GM08714 (cell line): ENCODE data around the gene TLE3.

Source experiments
- H3K4me3 ChIP-seq: fragments of 200-500 bp; sonication (Bioruptor generic); 2 replicates; pipeline ENCODE4 v1.5.1; 2014; ENCODE audit warnings: mild to moderate bottlenecking, low read length, inconsistent platforms
- ZNF274 ChIP-seq: IDR thresholded peaks from 2 replicates; pipeline ENCODE4 v1.6.1; 2012; ENCODE audit warnings: mild to moderate bottlenecking, low read depth, low read length

TLE3 gene

DNA sequence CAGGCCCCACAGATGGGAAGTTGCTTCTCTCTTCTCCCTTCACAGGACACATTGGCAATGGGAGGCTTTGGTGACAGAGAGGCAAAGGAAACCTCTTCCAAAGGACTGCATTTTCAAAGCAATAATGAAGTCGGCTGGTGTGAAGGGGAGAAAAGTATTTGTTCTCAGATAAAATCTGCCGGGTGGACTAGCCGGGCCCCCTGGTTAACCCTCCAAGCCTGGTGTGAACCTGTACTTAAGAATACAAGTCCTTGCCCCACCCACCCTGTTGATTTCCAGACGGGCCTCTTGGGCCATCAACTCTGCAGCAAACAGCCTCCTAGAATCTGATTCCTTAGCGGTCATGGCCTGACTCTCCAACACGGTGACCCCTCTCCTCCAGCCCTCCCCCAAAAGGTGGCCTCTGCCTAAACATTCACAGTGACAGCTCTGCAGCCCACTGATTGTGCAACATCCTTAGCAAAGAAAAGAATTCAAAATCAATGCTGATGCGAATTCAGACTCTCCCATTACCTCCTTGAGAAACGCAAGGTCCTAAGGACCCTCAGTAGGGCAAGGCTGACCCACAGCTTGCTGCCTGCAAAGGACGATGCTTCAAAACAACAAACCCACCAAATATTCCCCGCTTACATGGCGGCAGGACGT is 9.9 kb downstream of the TLE3 start:
- TF ChIP-seq ZNF274, result no peak
- no peak overlapping the region for H3K4me3 ChIP-seq

DNA sequence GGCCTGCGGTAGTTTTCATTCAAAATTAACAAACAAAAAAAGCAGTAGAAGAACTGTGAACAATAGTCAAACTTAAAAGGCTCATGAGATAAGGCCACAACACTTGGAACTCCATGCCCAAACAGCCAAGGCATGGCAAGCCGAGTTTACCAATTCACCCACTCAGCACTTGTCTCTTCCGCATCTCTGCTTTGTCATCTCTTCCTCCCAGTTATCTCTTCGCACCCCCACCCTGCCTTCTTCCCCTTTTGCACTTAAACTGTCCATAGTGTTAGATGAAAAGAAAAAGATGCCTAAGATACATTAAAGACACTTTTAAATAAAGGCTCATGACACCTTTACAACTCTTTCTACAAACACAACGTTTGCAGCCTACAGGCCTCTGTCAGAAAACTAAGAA is 11.1 kb downstream of the TLE3 start:
- TF ChIP-seq ZNF274, result no peak
- no peak overlapping the region for H3K4me3 ChIP-seq

DNA sequence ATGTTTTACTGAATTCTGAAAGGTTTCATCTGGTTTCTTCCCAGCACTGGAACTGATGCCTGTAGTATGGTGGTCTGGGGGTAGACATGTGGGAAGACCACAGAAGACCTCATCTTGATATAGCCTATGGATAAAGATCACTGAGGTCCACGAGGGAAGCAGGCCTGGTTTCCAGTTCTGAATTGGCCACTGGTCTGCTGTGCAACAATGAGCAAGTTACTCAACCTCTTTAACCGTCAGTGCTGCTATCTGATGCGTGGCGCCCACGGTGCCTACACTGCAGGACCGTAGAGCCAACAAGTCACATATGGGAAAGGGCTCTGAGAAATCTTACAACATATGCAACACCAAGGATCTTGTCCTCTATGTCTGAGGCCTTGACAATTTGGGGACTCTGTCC is 13.3 kb downstream of the TLE3 start:
- H3K4me3 ChIP-seq, result no peak overlapping the region

DNA sequence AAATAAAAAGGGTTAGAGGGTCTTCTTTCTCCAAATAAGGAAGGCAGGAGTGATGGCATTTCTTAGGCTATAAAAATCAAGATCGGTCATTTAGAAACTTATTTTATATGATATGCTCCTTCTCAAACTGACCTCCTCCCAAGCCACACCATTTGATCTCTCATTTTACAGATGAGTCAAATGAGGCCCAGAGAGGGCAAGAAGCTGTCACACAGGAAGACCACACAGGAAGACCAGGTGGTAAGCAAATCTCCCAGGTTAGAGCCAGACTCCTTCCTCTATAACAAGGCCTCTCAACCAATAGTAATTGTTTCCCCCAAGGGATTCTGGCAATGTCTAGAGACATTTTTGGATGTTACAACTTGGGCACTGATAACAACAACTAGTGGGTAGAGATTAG is 13.8 kb downstream of the TLE3 start:
- H3K4me3 ChIP-seq, result no peak overlapping the region
- TF ChIP-seq ZNF274, result no peak

More for the DNA sequence above, 13.3 kb downstream of the TLE3 start:
- TF ChIP-seq ZNF274, result no peak

DNA sequence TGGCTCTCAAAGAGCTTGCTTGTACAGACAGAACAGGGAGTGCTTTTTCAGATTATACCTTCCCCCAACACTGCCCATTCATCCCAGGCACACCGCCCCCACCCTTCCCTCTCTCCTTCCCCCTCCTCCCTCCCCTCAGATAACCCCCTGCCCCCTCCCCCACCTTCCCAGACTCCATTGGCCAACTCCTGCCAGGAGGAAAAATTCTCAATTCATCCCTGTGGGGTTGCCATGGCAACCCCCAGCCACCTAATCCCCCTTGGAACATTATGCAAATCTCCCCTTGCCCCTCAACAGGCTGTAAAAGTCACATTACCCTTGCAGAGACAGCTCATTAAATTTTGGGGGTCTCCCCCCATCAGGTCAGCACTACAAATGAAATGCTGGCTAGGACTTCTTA is 14.3 kb downstream of the TLE3 start:
- H3K4me3 ChIP-seq, result no peak overlapping the region
- no peak for TF ChIP-seq ZNF274

DNA sequence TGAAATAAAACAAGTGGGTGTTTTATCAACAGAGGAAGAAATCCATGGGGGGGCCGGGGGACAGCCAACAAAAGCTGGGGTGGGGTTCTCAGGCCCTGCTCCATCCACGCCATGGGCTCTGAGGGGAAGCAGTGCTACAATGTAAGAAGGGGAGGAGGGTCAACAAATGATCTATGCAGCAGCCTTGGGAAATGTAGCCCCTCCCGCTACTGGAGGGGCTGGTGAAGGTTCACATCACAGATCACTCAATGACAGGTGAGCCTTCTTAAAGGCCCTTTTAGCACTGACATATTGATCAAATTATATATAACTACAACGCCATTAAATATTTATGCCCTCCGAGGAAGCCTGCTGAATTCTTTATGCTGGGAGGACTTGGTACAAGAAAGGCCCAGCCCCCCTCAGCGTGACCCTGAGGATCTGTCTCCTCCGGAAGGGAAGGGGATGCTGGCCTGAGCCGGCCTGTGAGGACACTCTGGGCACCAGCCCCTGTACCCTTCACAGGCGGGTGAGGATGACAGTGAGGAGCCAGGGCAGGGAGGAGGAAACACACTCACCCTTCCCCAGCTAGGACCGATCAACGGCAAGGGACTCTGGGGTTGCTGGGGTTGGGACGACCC is 15.3 kb downstream of the TLE3 start:
- H3K4me3 ChIP-seq, result no peak overlapping the region
- no peak for TF ChIP-seq ZNF274

DNA sequence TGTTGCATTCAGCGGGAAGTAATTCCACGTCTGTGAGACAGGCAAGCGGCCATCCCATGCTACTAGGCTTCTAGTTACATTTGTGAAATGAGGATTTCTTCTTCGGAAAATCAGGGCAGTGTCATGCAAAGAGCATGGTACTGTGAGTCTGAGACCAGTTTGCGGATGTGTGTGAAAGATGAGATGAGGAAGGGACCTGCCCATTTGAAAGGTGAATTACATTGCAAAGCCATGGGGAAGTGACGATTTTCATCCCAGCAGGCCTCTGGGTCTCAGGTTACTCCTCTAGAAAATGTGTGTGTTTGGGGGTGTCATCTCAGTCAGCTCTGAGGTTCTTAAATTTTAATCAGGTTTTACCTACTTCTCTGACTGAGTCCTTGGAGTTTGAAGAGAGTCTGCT is 16.1 kb downstream of the TLE3 start:
- H3K4me3 ChIP-seq, result no peak overlapping the region
- TF ChIP-seq ZNF274, result no peak

DNA sequence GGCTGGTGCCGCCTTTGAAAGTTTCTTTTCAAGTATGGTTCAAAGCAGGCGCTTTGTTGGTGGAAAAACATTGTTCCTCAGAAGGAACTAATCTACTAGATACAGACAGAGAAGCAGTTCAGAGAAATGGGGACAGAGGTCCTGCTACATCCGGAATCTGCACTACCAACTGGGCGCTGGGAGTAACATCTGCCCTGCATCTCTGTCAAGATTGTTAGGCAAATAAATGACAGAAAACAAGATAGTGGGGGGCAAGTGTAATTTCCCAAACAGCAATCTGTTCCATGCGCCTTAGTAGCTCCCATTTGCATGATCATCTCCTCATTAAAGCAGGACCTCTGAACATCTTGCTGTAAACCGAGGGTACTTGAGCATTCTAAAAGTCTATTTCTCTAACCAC is 17.4 kb downstream of the TLE3 start:
- H3K4me3 ChIP-seq, result no peak overlapping the region
- no peak for TF ChIP-seq ZNF274

DNA sequence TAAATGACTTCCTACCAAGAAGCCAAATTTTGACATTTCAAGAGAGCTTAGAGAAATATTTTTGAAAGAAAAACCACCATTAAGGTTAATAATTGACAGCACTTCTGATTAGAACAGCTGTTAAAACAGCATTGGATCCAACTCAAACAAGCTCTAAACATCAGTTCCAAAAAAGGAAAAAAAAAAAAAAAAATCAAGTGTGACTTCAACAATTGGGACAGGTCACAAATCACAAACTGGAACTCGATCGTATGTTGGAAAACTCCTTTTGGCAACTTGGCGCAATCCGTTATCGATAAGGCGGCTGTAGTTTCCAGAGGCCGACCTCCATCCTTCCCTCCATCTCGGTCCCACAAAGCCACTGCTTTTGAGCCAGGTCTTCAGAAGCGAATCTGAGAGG is 17.8 kb downstream of the TLE3 start:
- TF ChIP-seq ZNF274, result no peak
- no peak overlapping the region for H3K4me3 ChIP-seq

DNA sequence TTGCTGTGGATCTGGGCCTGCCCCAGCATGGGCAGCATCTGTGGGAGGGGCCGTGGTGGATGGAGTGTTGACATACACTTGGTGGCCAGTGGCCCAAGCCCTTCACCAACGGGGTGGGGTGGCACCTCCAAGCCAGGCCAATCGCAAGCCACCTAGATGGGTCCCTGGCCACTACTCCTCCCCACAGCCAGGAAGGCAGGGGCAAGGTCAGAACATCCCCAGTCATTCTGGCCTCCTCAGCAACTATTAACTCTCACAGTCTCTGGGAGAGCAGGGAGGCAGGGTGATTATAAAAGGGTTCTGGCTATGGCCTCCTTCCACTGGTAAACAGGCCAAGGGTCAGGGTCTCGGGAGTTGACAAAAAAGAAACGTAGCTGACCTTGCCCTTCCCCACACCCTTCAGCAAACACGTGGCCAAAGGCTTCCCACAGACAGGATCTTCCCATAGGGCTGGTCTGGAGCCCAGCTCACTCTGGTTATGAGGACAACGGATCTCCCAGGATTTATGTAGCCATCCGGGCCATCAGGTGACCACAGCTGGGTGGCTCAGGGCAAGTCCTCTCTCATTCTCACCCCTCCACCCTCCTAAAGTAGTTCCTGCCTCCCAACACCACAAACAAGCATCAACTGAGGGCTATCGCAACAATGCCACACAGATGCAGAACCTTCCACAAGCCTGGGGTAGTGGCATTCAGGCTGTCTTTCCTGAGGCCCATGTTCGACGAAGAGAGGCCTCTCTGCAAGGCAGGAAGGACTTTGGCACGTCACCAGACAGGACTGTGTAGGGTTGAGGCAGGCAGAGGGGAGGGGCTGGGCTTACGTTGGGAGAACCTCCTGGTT is 18.9 kb downstream of the TLE3 start:
- H3K4me3 ChIP-seq, result no peak overlapping the region
- TF ChIP-seq ZNF274, result no peak

DNA sequence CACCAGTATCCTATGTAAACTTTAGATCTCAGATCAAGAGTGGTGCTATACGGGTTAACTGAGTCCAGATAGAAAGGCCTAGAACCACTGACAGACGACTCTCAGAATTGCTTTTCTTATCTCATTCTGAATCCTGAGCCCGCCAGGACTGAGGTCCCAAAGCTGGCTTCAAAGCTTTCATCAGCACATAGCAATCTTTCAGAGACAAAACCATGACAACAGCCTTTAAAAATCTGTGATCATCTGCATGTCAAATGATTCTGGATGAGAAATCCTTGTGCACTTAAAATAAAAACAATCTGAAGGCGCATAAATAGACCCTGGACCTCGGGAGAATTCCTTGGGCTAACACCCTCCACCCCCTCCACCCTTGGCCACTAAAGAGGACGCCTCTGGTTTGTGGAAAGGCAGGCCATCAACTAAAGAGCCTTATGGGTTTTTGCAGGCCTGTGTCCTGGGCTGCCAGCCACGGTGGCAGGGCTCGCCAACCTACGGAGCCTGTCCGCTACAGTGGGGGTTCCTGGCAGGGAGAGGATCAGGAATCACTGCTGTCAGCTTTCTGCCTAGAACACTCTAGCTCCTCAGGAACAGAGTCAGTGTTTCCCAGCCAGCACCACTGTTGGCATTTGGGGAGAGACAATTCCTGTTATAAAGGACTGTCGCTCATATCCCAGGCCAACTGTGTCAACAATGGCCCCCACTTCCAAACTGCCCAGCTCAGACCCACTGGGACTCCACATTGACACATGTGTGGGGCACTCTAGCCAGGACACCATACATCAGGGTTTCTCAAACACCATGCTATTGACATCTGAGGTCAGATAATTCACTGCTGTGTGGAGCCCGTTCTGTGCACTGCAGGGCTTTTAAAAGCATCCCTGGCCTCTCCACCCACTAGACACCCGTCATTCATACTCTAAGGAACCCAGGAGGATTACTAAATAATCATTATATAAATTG is 20.2 kb downstream of the TLE3 start:
- TF ChIP-seq ZNF274, result no peak

DNA sequence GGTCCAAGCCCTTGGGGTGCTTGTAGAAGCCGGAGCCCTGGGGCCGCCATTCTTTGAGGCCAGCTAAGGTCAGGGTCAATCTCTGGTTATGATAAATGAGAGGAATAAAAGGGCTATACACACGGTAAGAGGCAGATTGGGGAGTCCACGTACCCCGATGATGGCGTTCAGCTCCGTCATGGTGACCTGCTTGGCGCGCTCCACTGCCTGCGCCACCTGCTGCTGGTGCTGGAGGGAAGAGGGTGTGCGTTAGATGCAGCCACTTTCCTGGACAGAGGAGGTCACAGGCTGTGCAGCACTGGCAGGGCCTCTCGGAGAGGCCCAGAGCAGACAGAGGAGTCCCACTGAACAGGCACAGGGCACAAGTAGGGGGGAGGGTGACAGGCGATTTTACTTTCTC is 23.3 kb downstream of the TLE3 start:
- no peak for TF ChIP-seq ZNF274
- no peak overlapping the region for H3K4me3 ChIP-seq

More for the DNA sequence above, 20.2 kb downstream of the TLE3 start:
- H3K4me3 ChIP-seq, result no peak overlapping the region

DNA sequence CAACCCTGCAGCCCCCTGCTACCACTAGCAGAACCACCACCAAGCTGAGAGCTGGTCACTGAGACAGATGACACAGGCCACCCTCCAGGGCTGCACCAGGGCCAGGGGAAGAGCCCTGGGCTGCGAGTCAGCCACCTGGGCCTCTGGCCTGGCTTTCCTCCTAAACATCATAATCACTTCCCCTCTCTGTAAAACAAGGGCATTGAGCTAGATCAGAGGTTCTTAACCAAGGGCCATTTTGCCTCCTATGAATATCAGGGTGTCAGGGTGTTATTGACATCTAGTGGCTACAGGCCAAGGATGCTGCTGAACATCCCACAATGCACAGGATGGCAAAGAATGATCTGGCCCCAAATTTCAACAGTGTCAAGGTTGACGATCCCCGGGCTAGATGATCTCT is 25.2 kb downstream of the TLE3 start:
- H3K4me3 ChIP-seq, result no peak overlapping the region
- no peak for TF ChIP-seq ZNF274

DNA sequence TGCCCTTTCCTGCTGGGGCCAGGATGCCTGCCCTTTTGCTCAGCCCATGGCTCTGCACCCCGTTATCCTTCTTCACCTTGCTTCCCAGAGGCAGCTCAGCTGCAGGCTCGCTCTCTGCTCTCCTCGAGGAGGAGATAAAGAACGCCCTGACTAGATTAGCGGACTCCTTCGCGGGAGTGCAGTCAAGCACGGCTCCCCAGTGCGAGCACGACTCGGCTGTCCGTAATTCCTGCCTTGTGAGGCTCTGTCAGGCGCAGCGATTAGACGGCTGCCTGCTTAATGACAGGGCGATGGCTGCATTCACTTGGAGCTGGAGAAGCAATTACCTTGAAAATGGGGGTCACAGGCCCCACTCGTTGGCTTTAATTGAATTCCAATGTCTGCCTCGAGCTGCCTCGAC is 25.9 kb downstream of the TLE3 start:
- TF ChIP-seq ZNF274, result no peak
- no peak overlapping the region for H3K4me3 ChIP-seq
